HG02840 (cell line): ENCODE measurements around the gene ZDHHC14.

Experiments used
- ATAC-seq: cut with Tn5 transposase; IDR thresholded peaks from one replicate; pipeline ENCODE4 v1.9.1; 2021; ENCODE audit warnings: mild to moderate bottlenecking, moderate library complexity, moderate number of reproducible peaks; ENCODE audit not compliant: unreplicated experiment, low FRiP score

The ZDHHC14 gene

GRCh38 chr6:157607317-157608109 is 226.5 kb downstream of the ZDHHC14 start:
- no peak for ATAC-seq

GRCh38 chr6:157608221-157609075 is 227.5 kb downstream of the ZDHHC14 start:
- ATAC-seq = no peak

GRCh38 chr6:157609117-157609516 is 228.1 kb downstream of the ZDHHC14 start:
- ATAC-seq = no peak

GRCh38 chr6:157609556-157609955 is 228.6 kb downstream of the ZDHHC14 start:
- no peak for ATAC-seq

- ATAC-seq = no peak
Observed at GRCh38 chr6:157610451-157610999, 229.5 kb downstream of the ZDHHC14 start.

- ATAC-seq = no peak
Observed at GRCh38 chr6:157611406-157611805, 230.4 kb downstream of the ZDHHC14 start.

GRCh38 chr6:157613011-157613522 is 232.1 kb downstream of the ZDHHC14 start:
- no peak for ATAC-seq

GRCh38 chr6:157614026-157614568 is 233.1 kb downstream of the ZDHHC14 start:
- ATAC-seq = no peak

GRCh38 chr6:157615420-157615769 is 234.4 kb downstream of the ZDHHC14 start:
- ATAC-seq = no peak

- no peak for ATAC-seq
Observed at GRCh38 chr6:157615951-157616350, 235.0 kb downstream of the ZDHHC14 start.

GRCh38 chr6:157620944-157621343 is 240.0 kb downstream of the ZDHHC14 start:
- ATAC-seq = no peak

- ATAC-seq = no peak
Observed at GRCh38 chr6:157621406-157621805, 240.4 kb downstream of the ZDHHC14 start.

GRCh38 chr6:157622427-157622826 is 241.4 kb downstream of the ZDHHC14 start:
- no peak for ATAC-seq

- no peak for ATAC-seq
Observed at GRCh38 chr6:157625111-157625510, 244.1 kb downstream of the ZDHHC14 start.

GRCh38 chr6:157625764-157626163 is 244.8 kb downstream of the ZDHHC14 start:
- ATAC-seq = no peak

- ATAC-seq = no peak
Observed at GRCh38 chr6:157627195-157627966, 246.4 kb downstream of the ZDHHC14 start.

- no peak for ATAC-seq
Observed at GRCh38 chr6:157628463-157628862, 247.5 kb downstream of the ZDHHC14 start.

GRCh38 chr6:157629220-157629619 is 248.2 kb downstream of the ZDHHC14 start:
- no peak for ATAC-seq

- ATAC-seq = no peak
Observed at GRCh38 chr6:157630463-157631080, 249.6 kb downstream of the ZDHHC14 start.

- no peak for ATAC-seq
Observed at GRCh38 chr6:157631412-157631811, 250.4 kb downstream of the ZDHHC14 start.
